Measurements from ENCODE around the gene STAB2. TPM values are rescaled to one million over a fixed set of nuclear protein-coding genes. Genes with fewer than 3 reads are reported as not detected.

Gene STAB2
- total RNA-seq, 4 donors from 2014 or later, result under 0.01 to 2.5 (median 0.43) TPM

GRCh38 chr12:103712216-103712615 is 125.1 kb downstream of the STAB2 start:
- DNase-seq (ENCODE audit: low spot score) (no peak), ATAC-seq (ENCODE audit: low FRiP score) (no peak)
- TF ChIP-seq CTCF (IDR thresholded peaks at IDR 0.05), result no peak

GRCh38 chr12:103715494-103715893 is 128.4 kb downstream of the STAB2 start:
- ATAC-seq (ENCODE audit: low FRiP score) (no peak), DNase-seq (ENCODE audit: low spot score) (no peak)
- TF ChIP-seq CTCF (IDR thresholded peaks at IDR 0.05), result no peak

- TF ChIP-seq CTCF (IDR thresholded peaks at IDR 0.05), result no peak
- no peak for ATAC-seq (ENCODE audit: low FRiP score)
- DNase-seq (ENCODE audit: low spot score), result no peak
These were observed 129.6 kb downstream of the STAB2 start for GRCh38 chr12:103716517-103717196.

GRCh38 chr12:103725398-103725797 is 138.3 kb downstream of the STAB2 start:
- no peak for ATAC-seq (ENCODE audit: low FRiP score)
- TF ChIP-seq CTCF (IDR thresholded peaks at IDR 0.05), result no peak
- DNase-seq (ENCODE audit: low spot score), result no peak

GRCh38 chr12:103727638-103728037 is 140.6 kb downstream of the STAB2 start:
- DNase-seq (ENCODE audit: low spot score) (no peak), ATAC-seq (ENCODE audit: low FRiP score) (no peak)
- TF ChIP-seq CTCF (IDR thresholded peaks at IDR 0.05), result no peak

- ATAC-seq (ENCODE audit: low FRiP score) (no peak), DNase-seq (ENCODE audit: low spot score) (no peak)
- no peak for TF ChIP-seq CTCF (IDR thresholded peaks at IDR 0.05)
These were observed 141.2 kb downstream of the STAB2 start for GRCh38 chr12:103728323-103728722.

GRCh38 chr12:103729499-103729898 is 142.4 kb downstream of the STAB2 start:
- no peak for TF ChIP-seq CTCF (IDR thresholded peaks at IDR 0.05)
- no peak for DNase-seq (ENCODE audit: low spot score)

More at GRCh38 chr12:103729499-103729898, 142.4 kb downstream of the STAB2 start:
- no peak for ATAC-seq (ENCODE audit: low FRiP score)
